ENCODE data around the gene DNAJC24. TPM values are rescaled to one million over a fixed set of nuclear protein-coding genes. Genes with fewer than 3 reads are reported as not detected.

The DNAJC24 gene
- polyA plus RNA-seq, 1 donor, result 16.3 TPM

DNA sequence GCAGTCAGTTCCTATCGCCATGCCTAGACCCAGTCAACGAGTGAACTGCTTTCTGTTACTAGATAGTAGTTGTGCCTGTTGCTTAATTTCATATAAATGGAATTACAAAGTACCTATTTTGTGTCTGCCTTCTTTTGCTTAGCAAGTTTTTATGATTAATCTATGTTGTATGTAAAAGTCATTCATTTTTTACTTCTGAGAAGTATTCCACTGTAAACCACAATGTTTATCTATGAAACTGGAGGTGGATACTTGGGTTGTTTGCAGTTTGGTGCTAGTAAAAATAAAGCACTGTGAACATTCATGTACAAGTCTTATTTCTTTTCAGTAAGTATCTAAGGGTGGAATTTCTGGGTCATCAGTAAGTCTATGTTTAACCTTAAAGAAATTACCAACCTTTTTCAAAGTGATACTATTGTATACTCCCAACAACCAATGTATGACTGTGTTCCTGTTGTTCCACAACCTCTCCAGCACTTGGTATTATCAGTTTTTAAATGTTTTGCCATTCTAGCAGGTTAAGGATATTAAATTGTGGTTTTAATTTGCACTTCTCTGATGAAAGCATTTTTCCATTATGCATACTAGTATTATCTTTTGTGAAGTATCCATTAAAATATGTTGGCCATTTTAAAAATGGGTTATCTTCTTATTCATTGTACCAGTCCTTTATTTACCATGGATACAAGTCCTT lies 68.2 kb downstream of the DNAJC24 start:
- no peaks in the 10 kb centered on the region for H3K36me3 ChIP-seq (ENCODE audit: control insufficient read depth, insufficient read depth, low read length)
- no peaks in the 10 kb centered on the region for H3K27me3 ChIP-seq (ENCODE audit: control insufficient read depth, insufficient read depth, low read length)
- H3K27ac ChIP-seq (ENCODE audit: low read length), result no peak overlapping the region
- no peak for DNase-seq
- WGBS (ENCODE audit: insufficient coverage, low lambda C conversion rate), result no CpG with 5 or more reads among the region's 2 CpGs
- no peak overlapping the region for H3K4me3 ChIP-seq (ENCODE audit: low read length)
- H3K9me3 ChIP-seq (ENCODE audit: control insufficient read depth, low read depth, low read length), result no peaks in the 10 kb centered on the region
- no peaks in the 10 kb centered on the region for H3K4me1 ChIP-seq (ENCODE audit: control insufficient read depth, insufficient read depth, low read length)

DNA sequence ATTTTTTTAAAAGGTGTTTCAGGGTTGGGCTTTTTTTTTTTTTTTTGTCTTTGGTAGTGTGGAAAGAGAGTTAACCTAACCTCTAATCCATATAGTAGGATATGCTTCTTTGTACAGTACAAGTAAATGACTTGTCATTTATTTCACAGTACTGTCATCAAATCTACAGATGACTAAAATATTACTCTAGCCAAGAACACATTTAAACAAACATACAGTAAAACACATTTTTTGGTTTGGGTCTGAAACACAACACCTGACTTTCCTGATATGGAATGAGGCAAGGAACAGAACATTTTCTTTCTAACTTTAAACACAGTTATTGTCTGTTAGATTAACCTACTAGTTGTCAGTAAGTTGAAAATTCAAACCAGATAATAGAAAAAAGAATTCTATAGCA lies 71.6 kb downstream of the DNAJC24 start:
- Histone ChIP-seq H3K9me3 (ENCODE audit: control insufficient read depth, low read depth, low read length) (no peaks in the 10 kb centered on the region), H3K36me3 (ENCODE audit: control insufficient read depth, insufficient read depth, low read length) (no peaks in the 10 kb centered on the region), H3K4me1 (ENCODE audit: control insufficient read depth, insufficient read depth, low read length) (no peaks in the 10 kb centered on the region), H3K27ac (ENCODE audit: low read length) (no peak overlapping the region), H3K4me3 (ENCODE audit: low read length) (no peak overlapping the region), H3K27me3 (ENCODE audit: control insufficient read depth, insufficient read depth, low read length) (no peaks in the 10 kb centered on the region)
- DNase-seq, result no peak

DNA sequence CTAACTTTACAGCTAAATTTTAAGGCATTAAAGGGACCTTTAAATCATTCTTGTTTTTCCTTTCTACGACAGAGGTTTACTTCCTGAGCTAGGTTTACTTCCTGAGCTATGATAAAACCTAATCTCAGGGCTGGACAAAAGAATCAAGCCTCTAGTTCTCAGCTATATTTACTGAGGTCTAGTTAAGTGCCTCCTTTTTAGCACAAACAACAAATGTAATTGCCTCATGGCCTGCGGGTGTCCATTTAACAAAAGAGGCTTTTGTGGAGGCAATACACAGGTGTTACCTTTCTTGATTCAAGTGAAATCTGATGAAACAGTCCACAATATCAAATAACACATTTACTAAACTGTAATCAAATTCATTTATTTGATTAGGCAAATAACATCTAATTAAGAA lies 72.4 kb downstream of the DNAJC24 start:
- DNase-seq, result no peak
- H3K4me1 ChIP-seq (ENCODE audit: control insufficient read depth, insufficient read depth, low read length), result no peaks in the 10 kb centered on the region

DNA sequence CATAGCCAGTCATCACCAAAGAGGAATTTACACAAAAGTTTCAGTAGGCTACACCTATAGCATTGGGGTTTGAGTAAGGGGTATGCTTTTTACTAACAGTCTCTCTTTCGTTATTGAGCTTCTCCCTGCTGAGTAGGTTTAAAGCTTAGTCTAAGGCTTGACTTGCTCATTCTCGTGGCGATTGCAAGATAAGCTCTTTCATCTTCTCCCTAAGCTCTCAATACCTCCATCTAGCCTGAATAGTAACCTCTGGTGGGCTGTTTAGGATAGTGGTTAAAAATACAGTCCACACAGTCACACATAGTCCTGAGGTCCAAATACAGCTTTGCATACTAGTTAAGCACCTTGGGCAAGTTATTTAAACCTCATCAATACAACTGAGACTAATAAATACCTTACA lies 74.1 kb downstream of the DNAJC24 start:
- Histone ChIP-seq H3K36me3 (ENCODE audit: control insufficient read depth, insufficient read depth, low read length) (peaks cover 2% of the 10 kb centered on the region), H3K27ac (ENCODE audit: low read length) (no peak overlapping the region), H3K9me3 (ENCODE audit: control insufficient read depth, low read depth, low read length) (no peaks in the 10 kb centered on the region), H3K4me1 (ENCODE audit: control insufficient read depth, insufficient read depth, low read length) (no peaks in the 10 kb centered on the region), H3K27me3 (ENCODE audit: control insufficient read depth, insufficient read depth, low read length) (no peaks in the 10 kb centered on the region), H3K4me3 (ENCODE audit: low read length) (no peak overlapping the region)
- no peak for DNase-seq
- no CpG with 5 or more reads among the region's 3 CpGs for WGBS (ENCODE audit: insufficient coverage, low lambda C conversion rate)

More for the DNA sequence above, 72.4 kb downstream of the DNAJC24 start:
- Histone ChIP-seq H3K9me3 (ENCODE audit: control insufficient read depth, low read depth, low read length) (no peaks in the 10 kb centered on the region), H3K27me3 (ENCODE audit: control insufficient read depth, insufficient read depth, low read length) (no peaks in the 10 kb centered on the region), H3K36me3 (ENCODE audit: control insufficient read depth, insufficient read depth, low read length) (no peaks in the 10 kb centered on the region), H3K27ac (ENCODE audit: low read length) (no peak overlapping the region), H3K4me3 (ENCODE audit: low read length) (no peak overlapping the region)
- WGBS (ENCODE audit: insufficient coverage, low lambda C conversion rate), result 63% methylated on average over 1 of the region's 2 CpGs

DNA sequence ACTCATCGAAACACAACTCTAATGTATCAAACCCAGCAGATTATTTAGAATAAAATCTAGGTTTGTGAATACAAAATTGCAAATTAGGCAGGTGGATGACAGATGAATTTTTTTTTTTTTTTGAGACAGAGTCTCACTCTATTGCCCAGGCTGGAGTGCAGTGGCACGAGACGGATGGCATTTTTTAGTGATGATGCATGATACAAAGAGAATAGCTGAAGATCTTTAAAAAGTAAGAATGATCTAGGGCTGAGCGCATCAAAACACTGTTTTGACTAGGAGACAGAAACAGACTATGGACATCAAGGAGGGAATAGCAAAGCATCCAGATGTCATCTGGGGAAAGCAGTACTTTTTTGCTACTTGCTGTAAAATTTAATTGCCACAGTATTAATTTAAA lies 76.0 kb downstream of the DNAJC24 start:
- peaks cover 2% of the 10 kb centered on the region for H3K36me3 ChIP-seq (ENCODE audit: control insufficient read depth, insufficient read depth, low read length)
- WGBS (ENCODE audit: insufficient coverage, low lambda C conversion rate), result 100% methylated on average over 2 of the region's 4 CpGs
- H3K27me3 ChIP-seq (ENCODE audit: control insufficient read depth, insufficient read depth, low read length), result no peaks in the 10 kb centered on the region

DNA sequence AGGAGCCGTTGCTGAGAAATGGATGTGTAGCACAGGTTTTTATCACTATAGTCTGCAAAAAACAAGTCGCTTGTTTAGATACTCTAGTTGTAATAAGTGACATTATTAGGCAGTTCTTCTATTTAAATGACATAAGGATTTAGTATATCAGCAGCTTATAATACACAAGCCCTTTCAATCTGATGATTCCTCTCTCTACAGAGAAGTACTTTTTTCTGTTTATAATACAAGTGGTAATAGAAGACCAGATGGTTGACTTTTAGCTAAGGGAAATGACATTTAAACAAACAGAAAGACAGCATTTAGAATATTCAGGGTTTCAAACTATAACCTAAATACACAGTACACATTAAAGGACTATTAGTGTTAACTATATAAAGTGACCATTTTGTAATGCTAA lies 79.4 kb downstream of the DNAJC24 start:
- Histone ChIP-seq H3K4me3 (ENCODE audit: low read length) (no peak overlapping the region), H3K27me3 (ENCODE audit: control insufficient read depth, insufficient read depth, low read length) (no peaks in the 10 kb centered on the region), H3K27ac (ENCODE audit: low read length) (no peak overlapping the region), H3K4me1 (ENCODE audit: control insufficient read depth, insufficient read depth, low read length) (no peaks in the 10 kb centered on the region), H3K36me3 (ENCODE audit: control insufficient read depth, insufficient read depth, low read length) (peaks cover 4% of the 10 kb centered on the region), H3K9me3 (ENCODE audit: control insufficient read depth, low read depth, low read length) (no peaks in the 10 kb centered on the region)
- no CpG with 5 or more reads among the region's 2 CpGs for WGBS (ENCODE audit: insufficient coverage, low lambda C conversion rate)
- no peak for DNase-seq

More for the DNA sequence above, 76.0 kb downstream of the DNAJC24 start:
- no peak for DNase-seq
- no peak overlapping the region for H3K4me3 ChIP-seq (ENCODE audit: low read length)
- no peaks in the 10 kb centered on the region for H3K4me1 ChIP-seq (ENCODE audit: control insufficient read depth, insufficient read depth, low read length)
- no peak overlapping the region for H3K27ac ChIP-seq (ENCODE audit: low read length)
- no peaks in the 10 kb centered on the region for H3K9me3 ChIP-seq (ENCODE audit: control insufficient read depth, low read depth, low read length)

DNA sequence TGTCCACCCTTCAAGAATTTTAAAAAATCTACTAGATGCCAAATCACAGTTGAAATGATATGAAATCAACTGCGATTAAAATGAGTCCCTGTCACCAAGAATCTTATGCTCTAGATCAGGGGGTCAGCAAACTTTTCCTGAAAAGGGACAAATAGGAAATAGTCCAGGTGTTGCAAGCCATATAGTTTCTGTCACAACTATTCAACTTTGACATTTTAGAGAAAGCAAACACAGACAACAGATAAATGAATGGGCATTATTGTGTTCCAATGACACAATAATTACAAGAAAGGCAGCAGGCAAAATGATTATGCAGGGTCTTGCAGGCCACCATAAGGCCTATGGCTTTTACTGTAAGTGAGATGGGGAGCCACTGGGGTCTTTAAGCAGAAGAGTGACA lies 81.2 kb downstream of the DNAJC24 start:
- Histone ChIP-seq H3K9me3 (ENCODE audit: control insufficient read depth, low read depth, low read length) (no peaks in the 10 kb centered on the region), H3K36me3 (ENCODE audit: control insufficient read depth, insufficient read depth, low read length) (peaks cover 6% of the 10 kb centered on the region), H3K27ac (ENCODE audit: low read length) (no peak overlapping the region), H3K4me3 (ENCODE audit: low read length) (no peak overlapping the region), H3K27me3 (ENCODE audit: control insufficient read depth, insufficient read depth, low read length) (no peaks in the 10 kb centered on the region), H3K4me1 (ENCODE audit: control insufficient read depth, insufficient read depth, low read length) (no peaks in the 10 kb centered on the region)
- WGBS (ENCODE audit: insufficient coverage, low lambda C conversion rate), result 100% methylated on average over 1 of the region's 1 CpG
- DNase-seq, result no peak

DNA sequence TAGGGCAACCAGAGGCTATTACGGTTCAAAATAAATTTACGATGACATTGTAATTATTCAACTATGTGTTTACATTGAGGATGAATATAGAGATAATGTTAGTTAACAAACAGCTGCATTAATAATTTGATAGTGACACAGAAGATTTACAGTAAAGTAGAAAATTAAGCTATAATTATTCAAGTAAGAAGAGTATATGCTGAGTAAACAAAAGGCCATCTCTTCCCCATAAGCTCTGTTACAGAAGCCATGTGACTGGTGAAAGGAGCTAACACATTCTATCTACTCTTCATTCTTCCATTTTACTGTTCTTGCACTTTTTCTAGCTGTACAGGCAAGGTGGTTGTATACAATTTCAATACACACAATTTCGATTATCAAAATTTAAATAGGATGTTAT lies 85.5 kb downstream of the DNAJC24 start:
- Histone ChIP-seq H3K4me1 (ENCODE audit: control insufficient read depth, insufficient read depth, low read length) (no peaks in the 10 kb centered on the region), H3K36me3 (ENCODE audit: control insufficient read depth, insufficient read depth, low read length) (peaks cover 7% of the 10 kb centered on the region), H3K9me3 (ENCODE audit: control insufficient read depth, low read depth, low read length) (no peaks in the 10 kb centered on the region), H3K4me3 (ENCODE audit: low read length) (no peak overlapping the region), H3K27ac (ENCODE audit: low read length) (no peak overlapping the region), H3K27me3 (ENCODE audit: control insufficient read depth, insufficient read depth, low read length) (no peaks in the 10 kb centered on the region)
- no peak for DNase-seq
- 92% methylated on average over 3 of the region's 3 CpGs for WGBS (ENCODE audit: insufficient coverage, low lambda C conversion rate)

DNA sequence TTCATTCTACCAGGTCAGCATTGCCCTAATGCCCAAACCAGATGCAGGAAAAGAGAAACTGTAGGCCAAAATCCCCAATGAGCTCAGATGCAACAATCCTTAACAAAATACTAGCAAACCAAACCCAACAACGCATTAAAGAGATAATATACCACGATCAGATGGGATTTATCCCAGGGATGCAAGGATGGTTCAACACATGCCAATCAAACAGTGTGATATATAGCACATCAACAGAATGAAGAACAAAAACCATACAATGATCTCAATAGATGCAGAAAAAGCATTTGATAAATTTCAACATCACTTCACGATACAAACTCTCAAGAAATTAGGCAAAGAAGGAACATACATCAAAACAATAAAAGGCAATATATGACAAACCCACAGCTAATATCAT lies 94.8 kb downstream of the DNAJC24 start:
- WGBS (ENCODE audit: insufficient coverage, low lambda C conversion rate), result 100% methylated on average over 2 of the region's 3 CpGs
- H3K36me3 ChIP-seq (ENCODE audit: control insufficient read depth, insufficient read depth, low read length), result no peaks in the 10 kb centered on the region

DNA sequence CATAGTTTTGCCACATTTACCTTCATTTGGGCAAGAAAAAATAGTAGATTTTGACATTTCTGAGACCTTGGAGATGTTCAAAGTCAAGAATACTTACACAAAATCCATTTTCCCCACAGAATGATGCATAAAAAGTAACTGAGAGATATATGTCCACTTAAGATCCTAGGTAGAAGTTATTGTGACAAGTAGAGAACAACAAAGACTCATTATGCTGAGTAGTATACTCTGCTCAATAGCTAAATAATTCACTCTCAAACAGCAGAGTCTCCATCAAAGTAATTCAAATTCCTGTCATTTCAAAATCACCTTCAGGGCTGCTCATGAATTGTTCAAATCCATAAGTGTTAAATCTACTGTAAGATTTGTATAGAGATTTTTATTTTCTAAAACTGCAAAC lies 104.4 kb downstream of the DNAJC24 start:
- Histone ChIP-seq H3K4me1 (ENCODE audit: control insufficient read depth, insufficient read depth, low read length) (no peaks in the 10 kb centered on the region), H3K9me3 (ENCODE audit: control insufficient read depth, low read depth, low read length) (no peaks in the 10 kb centered on the region), H3K36me3 (ENCODE audit: control insufficient read depth, insufficient read depth, low read length) (no peaks in the 10 kb centered on the region), H3K27me3 (ENCODE audit: control insufficient read depth, insufficient read depth, low read length) (no peaks in the 10 kb centered on the region), H3K4me3 (ENCODE audit: low read length) (no peak overlapping the region), H3K27ac (ENCODE audit: low read length) (no peak overlapping the region)
- no peak for DNase-seq

More for the DNA sequence above, 94.8 kb downstream of the DNAJC24 start:
- Histone ChIP-seq H3K27me3 (ENCODE audit: control insufficient read depth, insufficient read depth, low read length) (no peaks in the 10 kb centered on the region), H3K27ac (ENCODE audit: low read length) (no peak overlapping the region), H3K4me3 (ENCODE audit: low read length) (no peak overlapping the region), H3K4me1 (ENCODE audit: control insufficient read depth, insufficient read depth, low read length) (no peaks in the 10 kb centered on the region), H3K9me3 (ENCODE audit: control insufficient read depth, low read depth, low read length) (peaks cover 12% of the 10 kb centered on the region)
- no peak for DNase-seq

DNA sequence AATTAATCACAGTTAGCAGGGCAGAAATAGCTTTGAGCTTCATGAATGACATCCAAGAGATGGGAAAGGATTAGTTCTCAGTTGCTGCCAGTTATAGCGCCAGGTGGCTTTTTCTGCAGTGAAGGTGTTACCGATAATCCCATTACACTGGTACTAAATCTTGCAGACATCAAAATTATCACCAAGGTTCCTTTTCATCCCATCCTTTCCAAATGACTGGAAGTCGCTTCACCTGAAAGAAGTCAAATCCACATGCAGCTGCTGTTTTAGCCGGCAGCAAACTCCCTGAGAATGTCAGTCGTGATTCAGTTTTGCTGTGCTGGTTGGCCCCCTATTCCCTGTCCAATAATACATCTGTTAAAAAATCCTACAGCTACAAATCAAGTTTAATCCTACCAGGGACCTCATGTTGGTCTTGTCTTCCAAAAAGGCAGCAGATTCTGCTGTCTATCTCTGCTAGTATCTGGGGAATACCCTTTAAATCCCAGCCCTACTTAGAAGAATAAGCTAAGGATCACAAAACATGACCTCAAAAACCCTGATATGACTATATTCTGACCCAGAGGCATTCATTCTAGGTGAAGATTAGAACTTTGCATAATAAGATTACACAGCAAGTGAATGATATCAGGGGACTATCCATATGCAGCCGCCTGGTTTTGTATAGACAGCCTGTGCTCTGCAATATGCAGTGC lies 108.0 kb downstream of the DNAJC24 start:
- no peak for DNase-seq
- Histone ChIP-seq H3K4me1 (ENCODE audit: control insufficient read depth, insufficient read depth, low read length) (no peaks in the 10 kb centered on the region), H3K4me3 (ENCODE audit: low read length) (no peak overlapping the region), H3K36me3 (ENCODE audit: control insufficient read depth, insufficient read depth, low read length) (no peaks in the 10 kb centered on the region), H3K9me3 (ENCODE audit: control insufficient read depth, low read depth, low read length) (no peaks in the 10 kb centered on the region), H3K27me3 (ENCODE audit: control insufficient read depth, insufficient read depth, low read length) (no peaks in the 10 kb centered on the region), H3K27ac (ENCODE audit: low read length) (no peak overlapping the region)
- WGBS (ENCODE audit: insufficient coverage, low lambda C conversion rate), result 100% methylated on average over 1 of the region's 6 CpGs
